Stimulated activated CD4-positive, alpha-beta T cell treated with anti-CD3 and anti-CD28 coated beads, Interleukin-1b, Interleukin-23, amount 100 ng/mL, for 48 hours (primary cell): ENCODE data around the gene ADK.
"Not testable (repeated sequence)": the region's sequence is repeated elsewhere in the genome, so short reads cannot be mapped to it uniquely, and the experiment has no call there.

ENCODE experiments used
- DNase-seq: peaks from one replicate; pipeline ENCODE4 v3.0.0-alpha.2; 2020

The ADK gene

DNA sequence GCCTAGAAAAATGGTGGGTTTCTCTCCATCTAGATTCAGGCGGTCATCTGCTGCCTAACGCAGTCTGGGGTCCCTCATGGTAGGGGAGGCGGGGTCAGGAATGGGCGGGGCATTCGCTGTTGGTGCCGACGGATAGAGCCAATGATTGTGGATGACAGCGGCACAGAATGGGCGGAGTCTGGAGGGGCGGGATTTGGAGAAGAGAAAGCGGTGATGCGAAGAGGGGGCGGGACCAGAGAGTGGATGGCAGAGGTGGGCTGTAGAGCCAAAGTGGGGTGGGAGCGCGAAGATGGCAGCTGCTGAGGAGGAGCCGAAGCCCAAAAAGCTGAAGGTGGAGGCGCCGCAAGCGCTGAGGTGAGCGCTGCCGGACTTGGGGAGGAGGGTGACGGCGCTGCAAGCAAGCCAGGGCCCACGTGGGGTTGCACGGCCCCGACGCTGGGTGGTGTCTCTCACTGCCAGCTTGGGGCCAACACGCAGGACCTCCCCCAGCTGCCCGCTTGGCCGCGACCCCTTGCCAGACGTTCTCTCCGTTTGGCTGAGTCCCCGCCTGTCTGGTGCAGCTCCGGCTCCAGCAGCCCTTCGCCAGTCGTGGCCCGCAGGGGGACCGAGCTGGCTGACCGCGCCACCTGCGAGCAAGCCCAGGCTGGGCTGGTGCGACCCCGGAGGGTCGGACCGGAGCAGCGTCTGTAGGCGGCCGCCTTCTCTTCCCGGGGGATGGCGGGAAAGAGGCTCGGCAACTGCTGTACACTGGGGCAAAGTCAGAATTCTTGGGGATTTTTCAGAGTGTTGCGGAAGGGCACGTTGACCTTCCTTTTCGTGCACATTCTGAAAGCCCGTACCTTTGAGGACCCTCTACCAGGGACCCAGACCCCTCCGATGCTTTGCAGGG lies at the start of gene ADK:
TSS of gene ADK (plus strand) at position 232 of the 889 bp plus-strand sequence. CDS start at position 290, 58 bp downstream.
- peak; percentile 100 for DNase-seq

- no peak for DNase-seq
Measured at GRCh38 chr10:74103560-74104258, 47.3 kb upstream of the ADK start.

DNA sequence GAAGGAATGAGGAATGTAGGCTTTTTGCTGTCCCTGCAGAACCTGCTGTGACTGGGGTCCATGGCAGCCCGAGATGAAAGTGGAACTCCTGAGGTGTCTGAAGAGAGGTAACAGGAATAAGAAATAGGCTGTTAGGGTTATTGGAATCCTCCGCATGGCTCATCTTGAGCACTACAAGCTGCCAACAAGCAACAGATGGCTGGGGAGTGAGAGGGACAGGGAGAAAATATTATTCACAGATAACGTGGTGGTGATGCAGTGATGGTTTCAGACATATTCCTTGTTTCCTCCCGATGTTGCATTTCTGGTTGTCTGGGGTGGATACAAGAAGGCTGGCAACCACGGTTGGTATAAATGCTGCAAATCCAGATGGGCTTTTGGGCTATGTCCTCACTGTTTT lies 46.5 kb upstream of the ADK start:
- no peak for DNase-seq

DNA sequence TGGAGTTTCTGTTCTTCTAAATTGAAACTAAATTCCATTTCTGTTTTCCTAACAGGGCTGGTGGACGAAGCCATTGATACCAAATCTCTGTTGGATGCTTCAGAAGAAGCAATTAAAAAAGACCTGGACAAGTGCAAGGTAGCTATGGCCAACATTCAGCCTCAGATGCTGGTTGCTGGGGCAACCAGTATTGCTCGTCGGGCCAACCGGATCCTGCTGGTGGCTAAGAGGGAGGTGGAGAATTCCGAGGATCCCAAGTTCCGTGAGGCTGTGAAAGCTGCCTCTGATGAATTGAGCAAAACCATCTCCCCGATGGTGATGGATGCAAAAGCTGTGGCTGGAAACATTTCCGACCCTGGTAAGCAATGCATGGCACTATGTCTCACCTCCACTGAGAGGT lies 46.0 kb upstream of the ADK start:
- DNase-seq: no peak

- DNase-seq: no peak
Measured at GRCh38 chr10:74107391-74107790, 43.6 kb upstream of the ADK start.

GRCh38 chr10:74109452-74109851 lies 41.6 kb upstream of the ADK start:
- DNase-seq: no peak

DNA sequence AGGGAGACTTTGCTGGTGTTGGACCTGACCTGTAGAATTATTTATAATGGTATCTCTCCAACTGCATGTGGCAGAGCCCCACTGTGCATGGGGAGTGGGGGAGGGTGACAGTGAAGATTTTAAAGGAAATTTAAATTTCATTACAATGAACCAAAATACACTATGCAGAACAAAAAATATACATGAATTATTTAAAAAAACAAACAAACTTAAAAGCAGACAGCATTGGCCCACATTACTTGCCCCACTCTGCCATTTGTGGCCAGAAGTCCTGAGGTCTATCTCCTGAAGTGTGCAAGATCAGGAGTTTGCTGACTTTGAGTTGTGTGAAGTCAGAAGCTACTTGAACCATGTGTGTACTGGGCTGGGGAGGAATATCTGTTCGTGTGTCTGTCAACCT lies 40.9 kb upstream of the ADK start:
- DNase-seq: no peak

- DNase-seq: no peak
Measured at GRCh38 chr10:74111799-74112198, 39.2 kb upstream of the ADK start.

GRCh38 chr10:74113546-74113945 lies 37.5 kb upstream of the ADK start:
- DNase-seq: no peak

DNA sequence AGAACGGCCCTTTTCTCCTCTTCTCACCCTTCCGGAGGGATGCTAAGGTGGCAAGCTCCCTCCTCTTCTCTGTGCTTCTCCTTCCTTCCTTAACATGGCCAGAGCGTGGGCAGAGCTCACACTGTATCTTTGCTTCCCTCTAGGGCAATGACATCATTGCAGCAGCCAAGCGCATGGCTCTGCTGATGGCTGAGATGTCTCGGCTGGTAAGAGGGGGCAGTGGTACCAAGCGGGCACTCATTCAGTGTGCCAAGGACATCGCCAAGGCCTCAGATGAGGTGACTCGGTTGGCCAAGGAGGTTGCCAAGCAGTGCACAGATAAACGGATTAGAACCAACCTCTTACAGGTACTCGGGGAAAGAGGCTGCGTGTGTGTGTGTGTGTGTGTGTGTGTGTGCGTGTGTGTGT lies 37.0 kb upstream of the ADK start:
- no peak for DNase-seq

DNA sequence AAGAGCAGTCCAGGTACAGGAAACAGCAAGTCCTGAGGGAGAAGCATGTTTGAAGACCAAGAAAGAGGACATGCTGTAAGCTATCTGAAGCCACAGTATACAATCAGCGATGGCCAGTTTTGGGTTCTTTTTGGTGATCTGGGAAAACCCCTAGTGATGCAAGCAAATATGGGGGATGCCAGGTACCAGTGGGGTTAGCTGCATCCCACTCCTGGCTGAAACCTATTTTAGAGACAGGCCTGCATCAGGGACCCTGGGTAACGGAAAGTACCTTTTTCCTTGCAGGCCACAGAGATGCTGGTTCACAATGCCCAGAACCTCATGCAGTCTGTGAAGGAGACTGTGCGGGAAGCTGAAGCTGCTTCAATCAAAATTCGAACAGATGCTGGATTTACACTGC lies 33.3 kb upstream of the ADK start:
- DNase-seq: no peak

DNA sequence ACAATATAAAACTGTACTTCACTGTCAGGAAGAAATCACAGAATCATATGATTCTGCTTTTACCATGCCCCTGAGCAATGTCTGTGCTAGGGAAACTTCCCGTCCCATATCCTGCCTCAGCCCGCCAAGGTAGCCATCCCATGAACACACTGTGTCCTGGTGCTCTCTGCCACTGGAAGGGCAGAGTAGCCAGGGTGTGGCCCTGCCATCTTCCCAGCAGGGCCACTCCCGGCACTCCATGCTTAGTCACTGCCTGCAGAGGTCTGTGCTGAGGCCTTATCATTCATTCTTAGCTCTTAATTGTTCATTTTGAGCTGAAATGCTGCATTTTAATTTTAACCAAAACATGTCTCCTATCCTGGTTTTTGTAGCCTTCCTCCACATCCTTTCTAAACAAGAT lies 32.2 kb upstream of the ADK start:
- no peak for DNase-seq

GRCh38 chr10:74120911-74121310 lies 30.1 kb upstream of the ADK start:
- no peak for DNase-seq

GRCh38 chr10:74121368-74121767 lies 29.7 kb upstream of the ADK start:
- DNase-seq: no peak

DNA sequence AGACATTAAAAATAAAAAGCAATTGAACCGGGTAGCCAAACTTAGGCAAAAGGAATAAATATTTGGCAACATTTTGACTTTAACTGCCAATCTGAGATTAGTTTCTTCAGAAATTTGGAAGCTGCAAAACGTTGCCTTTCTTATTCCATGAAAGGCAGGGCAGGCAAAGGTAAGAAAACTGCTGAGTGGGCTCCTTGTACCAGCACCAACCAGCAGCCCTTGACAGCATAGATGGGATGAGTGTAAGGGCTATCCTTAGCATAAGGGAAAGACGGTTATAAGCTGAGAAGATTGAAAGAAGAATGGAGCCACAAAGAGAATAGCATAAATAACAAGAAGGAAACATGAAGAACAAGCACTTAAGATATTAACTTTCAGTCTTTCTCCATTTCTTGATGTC lies 29.0 kb upstream of the ADK start:
- no peak for DNase-seq

GRCh38 chr10:74123081-74123480 lies 27.9 kb upstream of the ADK start:
- DNase-seq: no peak

GRCh38 chr10:74133923-74134820 lies 16.8 kb upstream of the ADK start:
- no peak for DNase-seq

DNA sequence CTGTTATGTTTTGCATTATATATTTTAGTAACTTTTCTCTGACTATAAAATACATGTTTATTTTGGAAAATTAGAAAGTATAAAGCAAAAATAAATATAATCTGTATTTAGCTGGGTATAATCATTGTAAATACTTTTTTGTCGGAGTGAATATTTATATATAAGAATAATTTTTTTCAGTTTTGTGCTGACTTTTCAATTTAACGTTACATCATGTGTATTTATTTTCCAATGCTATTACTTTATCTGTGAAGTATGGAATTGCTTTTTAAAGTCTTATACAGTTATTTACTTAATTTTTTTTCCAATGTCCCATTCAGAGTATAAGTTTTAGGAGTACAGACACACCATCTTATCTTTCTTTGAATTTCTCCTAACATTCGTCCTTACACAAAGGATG lies 15.6 kb upstream of the ADK start:
- DNase-seq: no peak

DNA sequence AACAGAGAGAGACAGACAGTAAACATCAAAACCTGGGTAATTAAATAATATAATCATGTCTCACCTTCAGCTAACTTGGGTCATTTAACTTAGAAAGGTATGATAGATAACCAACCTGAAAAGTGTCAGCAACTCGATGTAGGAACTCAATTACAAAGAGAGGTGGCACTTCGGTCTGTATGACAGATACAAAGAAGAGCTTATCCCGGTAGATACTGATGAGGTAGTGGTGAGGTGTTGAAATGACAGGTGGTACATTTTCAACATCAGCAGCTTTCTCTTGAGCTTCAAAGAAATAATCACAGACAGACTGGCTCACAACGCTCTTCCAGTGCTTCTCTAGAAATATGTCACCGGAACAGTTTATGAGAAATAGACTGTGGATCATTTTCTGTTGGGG lies 13.0 kb upstream of the ADK start:
- no peak for DNase-seq

GRCh38 chr10:74138596-74138995 lies 12.4 kb upstream of the ADK start:
- DNase-seq: not testable (repeated sequence)

GRCh38 chr10:74139981-74140380 lies 11.0 kb upstream of the ADK start:
- DNase-seq: no peak

GRCh38 chr10:74140553-74140952 lies 10.5 kb upstream of the ADK start:
- no peak for DNase-seq

DNA sequence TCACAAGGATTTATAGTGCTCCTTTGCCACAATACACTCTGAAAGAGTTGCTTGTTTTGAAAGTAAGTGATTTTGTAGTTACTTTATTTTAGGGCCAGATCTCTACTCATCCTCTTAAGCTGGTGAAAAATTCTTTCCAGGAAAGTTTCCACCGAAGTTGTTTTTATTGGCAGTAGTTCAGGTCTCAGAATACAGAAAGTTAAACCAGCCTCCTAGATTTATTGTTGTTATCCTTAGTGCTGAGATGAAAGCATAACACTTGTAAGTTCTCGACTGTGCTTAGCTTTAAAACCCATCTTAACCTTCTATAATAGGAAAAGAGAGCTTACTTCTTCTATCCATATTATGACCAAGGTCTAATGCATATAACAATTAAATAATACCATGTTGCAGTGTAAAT lies 5.9 kb upstream of the ADK start:
- DNase-seq: no peak
